ENCODE data around the gene HOXB13.

The HOXB13 gene

GRCh38 chr17:48740537-48740936 lies 12.0 kb upstream of the HOXB13 start:
- H3F3A ChIP-seq (ENCODE audit: insufficient read depth) = no peaks in the 10 kb centered on the region
- H3K79me2 ChIP-seq (ENCODE audit: insufficient read depth, low read length) = no peaks in the 10 kb centered on the region
- no peak overlapping the region for H3K4me2 ChIP-seq (ENCODE audit: low read depth, low read length, poor library complexity, severe bottlenecking)
- H3K4me3 ChIP-seq (ENCODE audit: insufficient read depth, low read length, poor library complexity, severe bottlenecking) = no peak overlapping the region
- TF ChIP-seq EZH2phosphoT487 (conservative IDR thresholded peaks at IDR 0.05; ENCODE audit: low read length) (no peak), CTCF (IDR thresholded peaks at IDR 0.05; ENCODE audit: insufficient read depth, low read length, poor library complexity, severe bottlenecking) (no peak)
- no peak overlapping the region for H2AFZ ChIP-seq (ENCODE audit: low read depth, low read length, severe bottlenecking)
- no peaks in the 10 kb centered on the region for H3K27me3 ChIP-seq (ENCODE audit: low read length)
- no peak overlapping the region for H3K27ac ChIP-seq (ENCODE audit: low read depth, low read length)
- H4K20me1 ChIP-seq (ENCODE audit: low read depth, low read length) = no peaks in the 10 kb centered on the region
- no peaks in the 10 kb centered on the region for H3K9me2 ChIP-seq (replicated peaks; ENCODE audit: insufficient read depth, low read length)
- H3K9me3 ChIP-seq (ENCODE audit: insufficient read depth, low read length) = no peaks in the 10 kb centered on the region
- no peak overlapping the region for H3K9ac ChIP-seq (ENCODE audit: low read length)
- no peaks in the 10 kb centered on the region for H3K36me3 ChIP-seq (ENCODE audit: low read length)

GRCh38 chr17:48738803-48739526 lies 10.4 kb upstream of the HOXB13 start:
- Histone ChIP-seq H3F3A (ENCODE audit: insufficient read depth) (no peaks in the 10 kb centered on the region), H3K4me2 (ENCODE audit: low read depth, low read length, poor library complexity, severe bottlenecking) (no peak overlapping the region), H3K27ac (ENCODE audit: low read depth, low read length) (no peak overlapping the region), H3K27me3 (ENCODE audit: low read length) (no peaks in the 10 kb centered on the region), H3K9me3 (ENCODE audit: insufficient read depth, low read length) (no peaks in the 10 kb centered on the region), H2AFZ (ENCODE audit: low read depth, low read length, severe bottlenecking) (no peak overlapping the region), H3K36me3 (ENCODE audit: low read length) (no peaks in the 10 kb centered on the region), H3K79me2 (ENCODE audit: insufficient read depth, low read length) (no peaks in the 10 kb centered on the region), H4K20me1 (ENCODE audit: low read depth, low read length) (no peaks in the 10 kb centered on the region), H3K9ac (ENCODE audit: low read length) (no peak overlapping the region), H3K4me3 (ENCODE audit: insufficient read depth, low read length, poor library complexity, severe bottlenecking) (no peak overlapping the region), H3K9me2 (replicated peaks; ENCODE audit: insufficient read depth, low read length) (no peaks in the 10 kb centered on the region)
- TF ChIP-seq CTCF (IDR thresholded peaks at IDR 0.05; ENCODE audit: insufficient read depth, low read length, poor library complexity, severe bottlenecking) = no peak
- TF ChIP-seq EZH2phosphoT487 (conservative IDR thresholded peaks at IDR 0.05; ENCODE audit: low read length) = no peak

- Histone ChIP-seq H3F3A (ENCODE audit: insufficient read depth) (no peaks in the 10 kb centered on the region), H3K9me3 (ENCODE audit: insufficient read depth, low read length) (no peaks in the 10 kb centered on the region), H3K4me2 (ENCODE audit: low read depth, low read length, poor library complexity, severe bottlenecking) (no peak overlapping the region), H3K27ac (ENCODE audit: low read depth, low read length) (no peak overlapping the region), H3K27me3 (ENCODE audit: low read length) (no peaks in the 10 kb centered on the region), H2AFZ (ENCODE audit: low read depth, low read length, severe bottlenecking) (no peak overlapping the region), H3K9me2 (replicated peaks; ENCODE audit: insufficient read depth, low read length) (no peaks in the 10 kb centered on the region), H3K79me2 (ENCODE audit: insufficient read depth, low read length) (no peaks in the 10 kb centered on the region), H3K4me3 (ENCODE audit: insufficient read depth, low read length, poor library complexity, severe bottlenecking) (no peak overlapping the region), H3K36me3 (ENCODE audit: low read length) (no peaks in the 10 kb centered on the region), H3K9ac (ENCODE audit: low read length) (no peak overlapping the region), H4K20me1 (ENCODE audit: low read depth, low read length) (no peaks in the 10 kb centered on the region)
- TF ChIP-seq EZH2phosphoT487 (conservative IDR thresholded peaks at IDR 0.05; ENCODE audit: low read length) = no peak
- TF ChIP-seq CTCF (IDR thresholded peaks at IDR 0.05; ENCODE audit: insufficient read depth, low read length, poor library complexity, severe bottlenecking) = no peak
Measured at GRCh38 chr17:48738424-48738802, 9.9 kb upstream of the HOXB13 start.

Data from SU-DHL-6 (cell line).